HepG2 (cell line): ENCODE results near the gene GDF9. TPM values are rescaled to one million over a fixed set of nuclear protein-coding genes. Genes with fewer than 3 reads are reported as not detected.

Experiments
- AGO1 ChIP-seq: fragments of 200-400 bp; formaldehyde crosslinking; IDR thresholded peaks from 2 replicates; pipeline ENCODE4 v1.6.1; 2017; ENCODE audit warnings: mild to moderate bottlenecking, low read depth, low read length, moderate library complexity; ENCODE audit not compliant: poor library complexity, severe bottlenecking
- CSRNP1 ChIP-seq: sonication (generic); formaldehyde crosslinking; IDR thresholded peaks from 2 replicates; pipeline ENCODE4 v1.8.1; 2023; ENCODE audit warnings: mild to moderate bottlenecking, missing genetic modification reagents
- HHEX ChIP-seq: IDR thresholded peaks from 2 replicates; pipeline ENCODE4 v1.6.1; 2016; ENCODE audit warnings: control low read depth
- MTERF4 ChIP-seq: sonication (generic); formaldehyde crosslinking; IDR thresholded peaks from 2 replicates; pipeline ENCODE4 v1.8.0; 2023; ENCODE audit warnings: mild to moderate bottlenecking, missing genetic modification reagents
- MXD1 ChIP-seq: sonication (generic); formaldehyde crosslinking; IDR thresholded peaks from 2 replicates; pipeline ENCODE4 v1.4.0; 2020; ENCODE audit warnings: mild to moderate bottlenecking, missing genetic modification reagents
- PHF21A ChIP-seq: sonication (generic); formaldehyde crosslinking; IDR thresholded peaks from 2 replicates; pipeline ENCODE4 v1.5.0; 2020; ENCODE audit warnings: mild to moderate bottlenecking, missing genetic modification reagents
- PHF8 ChIP-seq: sonication (generic); formaldehyde crosslinking; IDR thresholded peaks from 2 replicates; pipeline ENCODE4 v1.5.0; 2020; ENCODE audit warnings: missing genetic modification reagents
- PITX1 ChIP-seq: sonication (generic); formaldehyde crosslinking; IDR thresholded peaks from 2 replicates; pipeline ENCODE4 v1.5.1; 2020; ENCODE audit warnings: mild to moderate bottlenecking, missing genetic modification reagents
- PRMT3 ChIP-seq: sonication (generic); formaldehyde crosslinking; IDR thresholded peaks from 2 replicates; pipeline ENCODE4 v1.8.1; 2022; ENCODE audit warnings: low read depth, mild to moderate bottlenecking, moderate library complexity, missing genetic modification reagents, borderline replicate concordance
- SMC3 ChIP-seq: IDR thresholded peaks from 2 replicates; pipeline ENCODE4 v1.6.1; 2011; ENCODE audit warnings: low read length, improper control_type of control experiment
- SOX13 ChIP-seq, 3 experiments: fragments of 450-650 bp in 1 of 3; sonication (generic) in 1 of 3; formaldehyde crosslinking in 1 of 3; IDR thresholded peaks in 2 of 3; conservative IDR thresholded peaks in 1 of 3; 2 replicates each; pipeline versions ENCODE4 v1.5.0 to v1.6.1; 2016 to 2020; ENCODE audit warnings: antibody characterized with exemption in 1 of 3, mild to moderate bottlenecking in 1 of 3, missing compliant biosample characterization in 1 of 3, missing genetic modification reagents in 1 of 3, moderate library complexity in 1 of 3
- TFAP4 ChIP-seq: sonication (generic); IDR thresholded peaks from 2 replicates; pipeline ENCODE4 v1.6.1; 2016; ENCODE audit warnings: low read depth, borderline replicate concordance
- TFDP1 ChIP-seq: IDR thresholded peaks from 2 replicates; pipeline ENCODE4 v1.6.1; 2016; ENCODE audit warnings: missing compliant biosample characterization, missing genetic modification reagents, borderline replicate concordance
- ZFP1 ChIP-seq: IDR thresholded peaks from 2 replicates; pipeline ENCODE4 v1.6.1; 2016
- ZNF138 ChIP-seq: sonication (generic); formaldehyde crosslinking; IDR thresholded peaks from 2 replicates; pipeline ENCODE4 v1.5.0; 2020; ENCODE audit warnings: mild to moderate bottlenecking, low read depth, missing genetic modification reagents
- ZNF232 ChIP-seq: sonication (generic); formaldehyde crosslinking; IDR thresholded peaks from 2 replicates; pipeline ENCODE4 v1.4.0; 2020; ENCODE audit warnings: missing genetic modification reagents, borderline replicate concordance
- ZNF3 ChIP-seq: IDR thresholded peaks from 2 replicates; pipeline ENCODE4 v1.7.0; 2017; ENCODE audit warnings: inconsistent platforms
- ZNF430 ChIP-seq: sonication (generic); formaldehyde crosslinking; IDR thresholded peaks from 2 replicates; pipeline ENCODE4 v1.9.0; 2021; ENCODE audit warnings: mild to moderate bottlenecking, missing genetic modification reagents
- ZNF614 ChIP-seq: IDR thresholded peaks from 2 replicates; pipeline ENCODE4 v1.6.1; 2018; ENCODE audit warnings: missing biosample characterization, missing genetic modification reagents, inconsistent platforms, borderline replicate concordance
- ZNF672 ChIP-seq: sonication (generic); formaldehyde crosslinking; IDR thresholded peaks from 2 replicates; pipeline ENCODE4 v1.8.1; 2022; ENCODE audit warnings: missing genetic modification reagents
- ZNF766 ChIP-seq: sonication (generic); formaldehyde crosslinking; IDR thresholded peaks from 2 replicates; pipeline ENCODE4 v1.5.0; 2020; ENCODE audit warnings: missing genetic modification reagents, borderline replicate concordance
- polyA plus RNA-seq, 8 experiments: library from polyadenylated mRNA; depleted of rRNA in 3 of 8; stranded (reverse) in 7 of 8; unstranded in 1 of 8; fragments of >200 nt; fragmentation: Illumina TruSeq in 4 of 8; extraction: Trizol in 4 of 8; gene quantifications; 2 replicates each; pipeline versions ENCODE4 v1.2.1 to v1.2.3, GENCODE V29; 2011 to 2016; ENCODE audit warnings: low read depth in 4 of 8, missing spikeins in 1 of 8, mixed read lengths in 1 of 8; ENCODE audit not compliant: insufficient read depth in 1 of 8
- total RNA-seq, 5 experiments: library from RNA; depleted of rRNA; stranded (reverse); fragments of >200 nt; fragmentation: Illumina TruSeq; extraction: Trizol; gene quantifications; 2 replicates each; pipeline ENCODE4 v1.2.3, GENCODE V29; 2016; ENCODE audit warnings: low read depth in 1 of 5

The GDF9 gene
- total and polyA plus RNA-seq, 2 of the 13 experiments (the other 11 are each of a cell fraction or from before 2014, with no cell fraction given), result 0.33 to 0.38 TPM

GRCh38 chr5:132820162-132820754, 46.0 kb downstream of the GDF9 start (continued):
- TF ChIP-seq ZNF232 (CRISPR knock-in tag), result no peak
- TF ChIP-seq SMC3, result peak; percentile 98
- TF ChIP-seq ZNF3 (CRISPR knock-in tag), result no peak
- TF ChIP-seq ZNF672 (CRISPR knock-in tag), result no peak
- no peak for TF ChIP-seq TFAP4
- peak; percentile 75; the same call in 1 of the 2 replicates for TF ChIP-seq ZNF430 (CRISPR knock-in tag)
- TF ChIP-seq PHF21A (CRISPR knock-in tag), result no peak; the same call in 1 of the 2 replicates
- no peak for TF ChIP-seq HHEX (CRISPR knock-in tag)
- TF ChIP-seq CSRNP1 (CRISPR knock-in tag), result no peak
- TF ChIP-seq SOX13 (IDR thresholded peaks at IDR 0.05), result no peak
- TF ChIP-seq SOX13 (CRISPR knock-in tag; conservative IDR thresholded peaks at IDR 0.05 in 1 of 2, IDR thresholded peaks at IDR 0.05 in 1 of 2), result no peak; a peak in 1 of 4 replicates
- TF ChIP-seq PRMT3, result no peak
- no peak for TF ChIP-seq AGO1
- TF ChIP-seq PHF8 (CRISPR knock-in tag), result no peak
- no peak for TF ChIP-seq PITX1 (CRISPR knock-in tag)
- no peak for TF ChIP-seq ZNF138 (CRISPR knock-in tag)
- TF ChIP-seq MXD1 (CRISPR knock-in tag), result no peak
- no peak for TF ChIP-seq ZNF766 (CRISPR knock-in tag)
- TF ChIP-seq ZFP1 (CRISPR knock-in tag), result no peak
- no peak for TF ChIP-seq TFDP1 (CRISPR knock-in tag)
- no peak for TF ChIP-seq ZNF614 (CRISPR knock-in tag)
- TF ChIP-seq MTERF4 (CRISPR knock-in tag), result no peak
